ENCODE data around the gene SLC13A2.

The SLC13A2 gene

GRCh38 chr17:28538296-28538895 lies 65.0 kb downstream of the SLC13A2 start:
- DNase-seq (ENCODE audit: low read depth, low spot score): no peak
- no peaks in the 10 kb centered on the region for H3K36me3 ChIP-seq (ENCODE audit: insufficient read depth, insufficient read length, low read length)
- no peaks in the 10 kb centered on the region for H3K9me3 ChIP-seq (ENCODE audit: insufficient read depth, low read length)
- no peak for TF ChIP-seq ZNF274 (IDR thresholded peaks at IDR 0.05; ENCODE audit: low read depth, low read length)
- TF ChIP-seq YY1 (IDR thresholded peaks at IDR 0.05; ENCODE audit: insufficient read depth, insufficient read length): no peak
- TF ChIP-seq SUZ12 (IDR thresholded peaks at IDR 0.05; ENCODE audit: extremely low read depth, insufficient read depth, insufficient read length): no peak
- H3K27me3 ChIP-seq (ENCODE audit: insufficient read depth, insufficient read length): no peaks in the 10 kb centered on the region
- H3K9ac ChIP-seq (ENCODE audit: insufficient read length, low read depth): no peak overlapping the region
- no peaks in the 10 kb centered on the region for H3K4me1 ChIP-seq (ENCODE audit: insufficient read depth, insufficient read length)
- no peak overlapping the region for H3K4me3 ChIP-seq (ENCODE audit: insufficient read length, low read depth)

- no peak for TF ChIP-seq ZNF274 (IDR thresholded peaks at IDR 0.05; ENCODE audit: low read depth, low read length)
- no peak for TF ChIP-seq YY1 (IDR thresholded peaks at IDR 0.05; ENCODE audit: insufficient read depth, insufficient read length)
- no peak for TF ChIP-seq SUZ12 (IDR thresholded peaks at IDR 0.05; ENCODE audit: extremely low read depth, insufficient read depth, insufficient read length)
- no peaks in the 10 kb centered on the region for H3K27me3 ChIP-seq (ENCODE audit: insufficient read depth, insufficient read length)
- no peak overlapping the region for H3K4me3 ChIP-seq (ENCODE audit: insufficient read length, low read depth)
- no peak for DNase-seq (ENCODE audit: low read depth, low spot score)
- H3K36me3 ChIP-seq (ENCODE audit: insufficient read depth, insufficient read length, low read length): no peaks in the 10 kb centered on the region
- peaks cover 3% of the 10 kb centered on the region for H3K4me1 ChIP-seq (ENCODE audit: insufficient read depth, insufficient read length)
- H3K9ac ChIP-seq (ENCODE audit: insufficient read length, low read depth): no peak overlapping the region
- H3K9me3 ChIP-seq (ENCODE audit: insufficient read depth, low read length): no peaks in the 10 kb centered on the region
These were observed 66.8 kb downstream of the SLC13A2 start for GRCh38 chr17:28540231-28540630.

DNA sequence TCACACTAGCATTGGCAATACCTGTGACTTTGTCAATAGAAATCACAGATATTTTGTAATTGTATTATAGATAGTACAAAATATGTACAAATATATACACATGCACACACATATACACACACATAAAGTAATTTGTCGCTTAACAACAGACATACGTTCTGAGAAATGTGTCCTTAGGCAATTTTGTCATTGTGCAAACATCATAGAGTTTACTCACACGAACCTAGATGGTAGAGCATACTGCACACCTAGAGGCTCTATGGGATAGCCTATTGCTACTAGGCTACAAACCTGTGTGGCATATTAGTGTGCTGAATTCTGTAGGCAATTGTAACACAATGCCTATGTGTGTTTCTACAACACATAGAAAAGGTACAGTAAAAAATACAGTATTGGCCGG lies 68.0 kb downstream of the SLC13A2 start:
- DNase-seq (ENCODE audit: low read depth, low spot score): no peak
- Histone ChIP-seq H3K4me1 (ENCODE audit: insufficient read depth, insufficient read length) (peaks cover 9% of the 10 kb centered on the region), H3K27me3 (ENCODE audit: insufficient read depth, insufficient read length) (no peaks in the 10 kb centered on the region), H3K9ac (ENCODE audit: insufficient read length, low read depth) (no peak overlapping the region), H3K4me3 (ENCODE audit: insufficient read length, low read depth) (no peak overlapping the region), H3K9me3 (ENCODE audit: insufficient read depth, low read length) (no peaks in the 10 kb centered on the region), H3K36me3 (ENCODE audit: insufficient read depth, insufficient read length, low read length) (peaks cover under 1% of the 10 kb centered on the region)
- no peak for TF ChIP-seq SUZ12 (IDR thresholded peaks at IDR 0.05; ENCODE audit: extremely low read depth, insufficient read depth, insufficient read length)
- no peak for TF ChIP-seq ZNF274 (IDR thresholded peaks at IDR 0.05; ENCODE audit: low read depth, low read length)
- TF ChIP-seq YY1 (IDR thresholded peaks at IDR 0.05; ENCODE audit: insufficient read depth, insufficient read length): no peak

DNA sequence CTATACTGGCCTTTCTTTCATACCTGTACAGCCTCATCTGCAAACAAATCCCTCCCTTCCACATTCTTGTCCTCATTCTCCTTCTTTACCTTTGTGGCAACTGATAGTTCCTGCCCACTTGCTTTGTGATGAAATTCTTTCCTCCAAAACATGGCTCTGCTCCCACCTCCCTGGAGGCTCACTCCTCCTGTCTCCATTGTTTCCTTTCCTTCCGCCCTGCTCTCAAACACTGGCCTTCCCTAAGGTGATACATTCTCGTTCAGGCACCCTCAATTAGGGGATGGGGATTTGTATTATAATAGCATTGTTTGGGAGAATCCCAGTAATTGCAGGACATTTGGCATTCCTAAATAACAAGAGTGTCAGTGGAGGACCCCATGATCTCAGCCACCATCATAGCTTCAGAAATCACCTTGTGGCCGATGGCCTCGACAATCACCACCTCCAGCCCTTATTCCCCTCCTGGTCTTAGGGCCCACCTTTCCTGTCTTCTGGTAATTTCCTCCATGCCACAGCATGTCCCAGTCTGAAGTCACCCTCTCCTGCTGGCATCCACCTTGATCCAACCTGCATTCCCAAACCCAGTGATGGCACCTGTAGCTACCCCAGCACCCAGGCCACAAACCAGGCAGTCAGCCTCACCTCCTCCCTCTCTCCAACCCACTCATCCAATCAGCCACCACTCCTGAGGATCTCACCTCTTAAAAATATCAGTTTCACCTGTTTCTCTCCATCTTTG lies 71.1 kb downstream of the SLC13A2 start:
- TF ChIP-seq YY1 (IDR thresholded peaks at IDR 0.05; ENCODE audit: insufficient read depth, insufficient read length): no peak
- TF ChIP-seq SUZ12 (IDR thresholded peaks at IDR 0.05; ENCODE audit: extremely low read depth, insufficient read depth, insufficient read length): no peak
- no peak for TF ChIP-seq ZNF274 (IDR thresholded peaks at IDR 0.05; ENCODE audit: low read depth, low read length)
- DNase-seq (ENCODE audit: low read depth, low spot score): no peak
- Histone ChIP-seq H3K4me3 (ENCODE audit: insufficient read length, low read depth) (no peak overlapping the region), H3K9me3 (ENCODE audit: insufficient read depth, low read length) (no peaks in the 10 kb centered on the region), H3K4me1 (ENCODE audit: insufficient read depth, insufficient read length) (peaks cover 17% of the 10 kb centered on the region), H3K36me3 (ENCODE audit: insufficient read depth, insufficient read length, low read length) (peaks cover 16% of the 10 kb centered on the region), H3K9ac (ENCODE audit: insufficient read length, low read depth) (no peak overlapping the region), H3K27me3 (ENCODE audit: insufficient read depth, insufficient read length) (no peaks in the 10 kb centered on the region)

GRCh38 chr17:28545141-28545503 lies 71.7 kb downstream of the SLC13A2 start:
- Histone ChIP-seq H3K9me3 (ENCODE audit: insufficient read depth, low read length) (no peaks in the 10 kb centered on the region), H3K4me1 (ENCODE audit: insufficient read depth, insufficient read length) (peaks cover 19% of the 10 kb centered on the region), H3K36me3 (ENCODE audit: insufficient read depth, insufficient read length, low read length) (peaks cover 18% of the 10 kb centered on the region), H3K9ac (ENCODE audit: insufficient read length, low read depth) (no peak overlapping the region), H3K27me3 (ENCODE audit: insufficient read depth, insufficient read length) (no peaks in the 10 kb centered on the region), H3K4me3 (ENCODE audit: insufficient read length, low read depth) (no peak overlapping the region)
- TF ChIP-seq SUZ12 (IDR thresholded peaks at IDR 0.05; ENCODE audit: extremely low read depth, insufficient read depth, insufficient read length) (no peak), ZNF274 (IDR thresholded peaks at IDR 0.05; ENCODE audit: low read depth, low read length) (no peak), YY1 (IDR thresholded peaks at IDR 0.05; ENCODE audit: insufficient read depth, insufficient read length) (no peak)
- DNase-seq (ENCODE audit: low read depth, low spot score): no peak

DNA sequence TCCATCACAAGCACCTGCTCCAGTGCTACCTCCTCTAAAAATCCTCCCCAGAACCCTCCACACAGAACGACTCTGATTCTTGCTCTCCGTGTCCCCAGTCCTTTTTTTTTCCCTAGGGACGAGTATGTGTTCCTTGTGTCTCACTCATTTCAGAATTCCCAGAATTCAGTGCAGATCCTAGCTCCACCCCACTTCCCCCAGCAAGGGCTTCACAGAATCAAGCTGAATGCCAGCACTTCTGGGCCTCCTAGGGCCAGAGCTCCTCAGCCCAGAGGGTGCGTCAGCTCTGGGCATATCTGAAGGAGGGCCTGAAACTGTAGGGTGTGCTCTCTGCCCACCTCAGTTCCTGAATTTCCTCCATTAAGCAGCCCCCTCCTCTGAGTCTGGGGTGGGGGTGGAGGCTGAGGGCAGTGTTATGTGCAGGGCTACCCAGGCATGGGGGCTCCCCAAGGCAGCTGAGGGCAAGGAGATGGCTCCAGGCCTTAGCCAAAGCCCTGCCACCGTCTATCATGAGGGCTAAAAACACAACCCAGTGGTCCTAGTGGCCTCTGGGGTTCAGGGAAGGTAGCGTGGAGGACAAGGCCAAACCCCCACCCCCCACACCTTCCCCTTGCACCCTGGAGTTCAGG lies 72.5 kb downstream of the SLC13A2 start:
- Histone ChIP-seq H3K4me1 (ENCODE audit: insufficient read depth, insufficient read length) (peaks cover 19% of the 10 kb centered on the region), H3K9me3 (ENCODE audit: insufficient read depth, low read length) (no peaks in the 10 kb centered on the region), H3K27me3 (ENCODE audit: insufficient read depth, insufficient read length) (no peaks in the 10 kb centered on the region), H3K4me3 (ENCODE audit: insufficient read length, low read depth) (no peak overlapping the region), H3K9ac (ENCODE audit: insufficient read length, low read depth) (no peak overlapping the region), H3K36me3 (ENCODE audit: insufficient read depth, insufficient read length, low read length) (peaks cover 21% of the 10 kb centered on the region)
- TF ChIP-seq YY1 (IDR thresholded peaks at IDR 0.05; ENCODE audit: insufficient read depth, insufficient read length) (no peak), ZNF274 (IDR thresholded peaks at IDR 0.05; ENCODE audit: low read depth, low read length) (no peak), SUZ12 (IDR thresholded peaks at IDR 0.05; ENCODE audit: extremely low read depth, insufficient read depth, insufficient read length) (no peak)
- DNase-seq (ENCODE audit: low read depth, low spot score): no peak

DNA sequence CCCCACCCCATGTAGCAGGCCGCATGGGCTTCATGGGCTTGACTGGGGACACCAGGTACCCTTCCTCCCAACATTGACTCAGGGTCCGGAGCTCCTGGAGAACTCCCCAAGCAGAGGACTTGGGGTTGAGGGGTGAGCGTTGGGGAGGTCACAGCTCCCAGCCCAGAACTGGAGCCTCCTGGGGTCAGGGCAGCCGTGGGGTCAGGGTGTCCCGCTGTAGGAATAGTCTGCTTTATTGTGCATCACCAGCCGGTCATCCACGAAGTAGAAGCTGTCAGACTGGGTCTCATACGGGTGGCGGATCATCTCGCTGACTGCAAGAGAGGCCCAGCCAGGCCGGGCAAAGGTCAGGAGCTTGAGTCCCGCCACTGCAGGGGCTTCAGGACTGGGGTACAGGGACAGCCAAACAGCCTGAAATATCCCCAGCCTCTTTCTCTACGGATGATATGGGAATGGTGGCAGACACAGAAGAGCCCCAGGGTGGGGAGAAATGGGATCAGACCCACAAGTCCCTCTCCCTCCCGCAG lies 73.7 kb downstream of the SLC13A2 start:
- TF ChIP-seq ZNF274 (IDR thresholded peaks at IDR 0.05; ENCODE audit: low read depth, low read length) (no peak), YY1 (IDR thresholded peaks at IDR 0.05; ENCODE audit: insufficient read depth, insufficient read length) (no peak), SUZ12 (IDR thresholded peaks at IDR 0.05; ENCODE audit: extremely low read depth, insufficient read depth, insufficient read length) (no peak)
- Histone ChIP-seq H3K36me3 (ENCODE audit: insufficient read depth, insufficient read length, low read length) (peaks cover 21% of the 10 kb centered on the region), H3K9me3 (ENCODE audit: insufficient read depth, low read length) (no peaks in the 10 kb centered on the region), H3K9ac (ENCODE audit: insufficient read length, low read depth) (no peak overlapping the region), H3K27me3 (ENCODE audit: insufficient read depth, insufficient read length) (no peaks in the 10 kb centered on the region), H3K4me1 (ENCODE audit: insufficient read depth, insufficient read length) (peaks cover 19% of the 10 kb centered on the region), H3K4me3 (ENCODE audit: insufficient read length, low read depth) (no peak overlapping the region)
- no peak for DNase-seq (ENCODE audit: low read depth, low spot score)
